ENCODE data around the gene DCUN1D2.

GRCh38 chr13:113448885-113449692 is 41.4 kb downstream of the DCUN1D2 start:
- TF ChIP-seq CTCF (IDR thresholded peaks at IDR 0.05), result no peak
- no peak for TF ChIP-seq POLR2A (IDR thresholded peaks at IDR 0.05)
